WTC11 (cell line): ENCODE measurements around the gene CFAP251. TPM values are rescaled to one million over a fixed set of nuclear protein-coding genes. Genes with fewer than 3 reads are reported as not detected.

Experiments
- ATAC-seq: fragments of 200-7000 bp; cut with Tn5 transposase; 2 replicates; pipeline ENCODE4 v1.10.0; 2021; ENCODE audit warnings: mild to moderate bottlenecking, moderate library complexity
- CTCF ChIA-PET: fragments of 300-600 bp; sonication (Branson Sonifier 250); formaldehyde crosslinking; loops from one replicate; lab custom pipeline; 2021; ENCODE audit warnings: antibody characterized with exemption; lab: Charles Lee
- POLR2A ChIA-PET: fragments of 350-600 bp; sonication (Branson Sonifier 250); formaldehyde crosslinking; loops from one replicate; lab custom pipeline; 2021; ENCODE audit warnings: antibody characterized with exemption; lab: Charles Lee
- DNase-seq: peaks from one replicate; pipeline ENCODE4 v3.0.0; 2021; ENCODE audit warnings: low spot score
- H3K27ac Mint-ChIP-seq: 2 replicates; pipeline ENCODE4 v1.8.0; 2021; ENCODE audit warnings: mixed read lengths
- H3K27me3 Mint-ChIP-seq: 2 replicates; pipeline ENCODE4 v1.8.0; 2021; ENCODE audit warnings: low read depth, mild to moderate bottlenecking, moderate library complexity, mixed read lengths
- H3K36me3 Mint-ChIP-seq: 2 replicates; pipeline ENCODE4 v1.8.0; 2021; ENCODE audit warnings: mixed read lengths
- H3K4me1 Mint-ChIP-seq: 2 replicates; pipeline ENCODE4 v1.8.0; 2022; ENCODE audit warnings: mixed read lengths
- H3K4me3 Mint-ChIP-seq: 2 replicates; pipeline ENCODE4 v1.8.0; 2021; ENCODE audit warnings: mild to moderate bottlenecking, moderate library complexity, mixed read lengths
- H3K9me3 Mint-ChIP-seq: 2 replicates; pipeline ENCODE4 v1.8.0; 2021; ENCODE audit warnings: mixed read lengths
- AR ChIP-seq: fragments of 250-450 bp; sonication (Bioruptor Pico); IDR thresholded peaks from 2 replicates; pipeline ENCODE4 v1.9.0; 2021; ENCODE audit warnings: mild to moderate bottlenecking
- ATF1 ChIP-seq: sonication (generic); formaldehyde crosslinking; IDR thresholded peaks from 2 replicates; pipeline ENCODE4 v1.8.1; 2023; ENCODE audit warnings: mild to moderate bottlenecking, moderate library complexity, missing genetic modification reagents
- ATF6 ChIP-seq: sonication (generic); formaldehyde crosslinking; IDR thresholded peaks from 2 replicates; pipeline ENCODE4 v1.8.1; 2023; ENCODE audit warnings: mild to moderate bottlenecking, missing genetic modification reagents
- CBFB ChIP-seq: sonication (generic); formaldehyde crosslinking; IDR thresholded peaks from 2 replicates; pipeline ENCODE4 v1.8.1; 2022; ENCODE audit warnings: mild to moderate bottlenecking, low read depth, missing genetic modification reagents
- ETV6 ChIP-seq: sonication (generic); formaldehyde crosslinking; IDR thresholded peaks from 2 replicates; pipeline ENCODE4 v1.8.1; 2022; ENCODE audit warnings: mild to moderate bottlenecking, missing genetic modification reagents
- FOXP1 ChIP-seq: sonication (generic); formaldehyde crosslinking; IDR thresholded peaks from 2 replicates; pipeline ENCODE4 v1.8.0; 2022; ENCODE audit warnings: missing genetic modification reagents, mild to moderate bottlenecking, moderate library complexity, borderline replicate concordance
- FOXP4 ChIP-seq: sonication (generic); formaldehyde crosslinking; IDR thresholded peaks from 2 replicates; pipeline ENCODE4 v1.8.0; 2022; ENCODE audit warnings: mild to moderate bottlenecking, missing genetic modification reagents
- GABPB1 ChIP-seq: sonication (generic); formaldehyde crosslinking; IDR thresholded peaks from 2 replicates; pipeline ENCODE4 v1.8.1; 2023; ENCODE audit warnings: mild to moderate bottlenecking, missing genetic modification reagents
- GTF2I ChIP-seq: fragments of 250-450 bp; sonication (Bioruptor Pico); conservative IDR thresholded peaks from 2 replicates; pipeline ENCODE4 v1.4.0; 2021; ENCODE audit warnings: mild to moderate bottlenecking
- JAZF1 ChIP-seq: fragments of 250-450 bp; sonication (Bioruptor Pico); IDR thresholded peaks from 2 replicates; pipeline ENCODE4 v1.9.0; 2021; ENCODE audit warnings: moderate library complexity, mild to moderate bottlenecking, inconsistent platforms
- JUN ChIP-seq: sonication (generic); formaldehyde crosslinking; IDR thresholded peaks from 2 replicates; pipeline ENCODE4 v1.8.0; 2023; ENCODE audit warnings: mild to moderate bottlenecking, missing genetic modification reagents
- MAX ChIP-seq: sonication (generic); formaldehyde crosslinking; IDR thresholded peaks from 2 replicates; pipeline ENCODE4 v1.8.0; 2022; ENCODE audit warnings: mild to moderate bottlenecking, missing genetic modification reagents
- NFATC4 ChIP-seq: fragments of 250-450 bp; sonication (Bioruptor Pico); IDR thresholded peaks from 2 replicates; pipeline ENCODE4 v1.9.0; 2021; ENCODE audit warnings: mild to moderate bottlenecking
- NFE2L1 ChIP-seq: sonication (generic); formaldehyde crosslinking; IDR thresholded peaks from 2 replicates; pipeline ENCODE4 v1.8.1; 2023; ENCODE audit warnings: missing genetic modification reagents
- NFYB ChIP-seq: sonication (generic); formaldehyde crosslinking; conservative IDR thresholded peaks from 2 replicates; pipeline ENCODE4 v1.8.0; 2022; ENCODE audit warnings: low read depth, missing genetic modification reagents
- NR1H2 ChIP-seq: sonication (generic); formaldehyde crosslinking; IDR thresholded peaks from 2 replicates; pipeline ENCODE4 v1.9.0; 2021; ENCODE audit warnings: mild to moderate bottlenecking, moderate library complexity, missing genetic modification reagents
- NR3C1 ChIP-seq: sonication (generic); formaldehyde crosslinking; conservative IDR thresholded peaks from 2 replicates; pipeline ENCODE4 v1.8.1; 2023; ENCODE audit warnings: low read depth, mild to moderate bottlenecking, missing genetic modification reagents
- SMAD3 ChIP-seq: sonication (generic); formaldehyde crosslinking; IDR thresholded peaks from 2 replicates; pipeline ENCODE4 v1.8.0; 2022; ENCODE audit warnings: missing genetic modification reagents, mild to moderate bottlenecking, borderline replicate concordance
- SP1 ChIP-seq: sonication (generic); formaldehyde crosslinking; conservative IDR thresholded peaks from 2 replicates; pipeline ENCODE4 v1.8.1; 2022; ENCODE audit warnings: missing genetic modification reagents
- ZNF263 ChIP-seq: sonication (generic); formaldehyde crosslinking; IDR thresholded peaks from 2 replicates; pipeline ENCODE4 v1.8.1; 2022; ENCODE audit warnings: low read depth, mild to moderate bottlenecking, moderate library complexity, missing genetic modification reagents
- ZNF281 ChIP-seq: sonication (generic); formaldehyde crosslinking; IDR thresholded peaks from 2 replicates; pipeline ENCODE4 v1.8.0; 2023; ENCODE audit warnings: mild to moderate bottlenecking, missing genetic modification reagents
- ZNF396 ChIP-seq: fragments of 250-450 bp; sonication (Bioruptor Pico); IDR thresholded peaks from 2 replicates; pipeline ENCODE4 v1.8.0; 2021; ENCODE audit warnings: mild to moderate bottlenecking, moderate library complexity, borderline replicate concordance
- total RNA-seq: library from RNA; stranded (reverse); gene quantifications from 3 replicates; pipeline ENCODE4 v1.2.3, GENCODE V29; 2021

The CFAP251 gene
- total RNA-seq, 1 experiment from 2014 or later: 3.1 TPM

- no peak for TF ChIP-seq NR1H2 (CRISPR knock-in tag)
- TF ChIP-seq NFE2L1: no peak
- TF ChIP-seq JUN: no peak
- TF ChIP-seq ZNF396 (CRISPR knock-in tag): no peak
- no peak for TF ChIP-seq ETV6 (CRISPR knock-in tag)
These were observed 125.1 kb downstream of the CFAP251 start (continued) for GRCh38 chr12:122043476-122043875.

- Mint-ChIP-seq H3K9me3 (0 out of 2 replicates have a peak, but pooled peaks cover 3% of the 10 kb centered on the region), H3K4me1 (no peaks in the 10 kb centered on the region), H3K4me3 (no peak overlapping the region), H3K36me3 (peaks cover 40% of the 10 kb centered on the region), H3K27ac (no peak overlapping the region), H3K27me3 (no peaks in the 10 kb centered on the region)
- DNase-seq (no peak), ATAC-seq (no peak)
- POLR2A ChIA-PET: no interaction called here
- CTCF ChIA-PET: interaction anchor here (0.5 kb wide), 1 partner anchor 1166 kb away, joined by 3 read pairs; no protein-coding TSS in a partner anchor
- TF ChIP-seq FOXP1 (CRISPR knock-in tag): no peak
These were observed 126.9 kb downstream of the CFAP251 start for GRCh38 chr12:122045262-122045661.

GRCh38 chr12:122046145-122046544 lies 127.8 kb downstream of the CFAP251 start:
- H3K4me3 Mint-ChIP-seq: no peak overlapping the region
- ChIA-PET CTCF (no interaction called here), POLR2A (no interaction called here)
- H3K27ac Mint-ChIP-seq: no peak overlapping the region
- no peaks in the 10 kb centered on the region for H3K27me3 Mint-ChIP-seq
- ATAC-seq (no peak), DNase-seq (no peak)
- peaks cover 40% of the 10 kb centered on the region for H3K36me3 Mint-ChIP-seq
- no peaks in the 10 kb centered on the region for H3K4me1 Mint-ChIP-seq
- no peak for TF ChIP-seq CBFB (CRISPR knock-in tag)
- TF ChIP-seq ATF6 (CRISPR knock-in tag): no peak
- no peak for TF ChIP-seq ZNF281 (CRISPR knock-in tag)
- no peak for TF ChIP-seq ATF1 (CRISPR knock-in tag)
- no peak for TF ChIP-seq AR (CRISPR knock-in tag)
- TF ChIP-seq NFATC4 (CRISPR knock-in tag): no peak
- no peak for TF ChIP-seq NR3C1 (CRISPR knock-in tag)
- TF ChIP-seq GTF2I (CRISPR knock-in tag): no peak
- TF ChIP-seq JAZF1 (CRISPR knock-in tag): no peak
- TF ChIP-seq SMAD3 (CRISPR knock-in tag): no peak
- TF ChIP-seq GABPB1: no peak
- no peak for TF ChIP-seq FOXP4
- TF ChIP-seq SP1 (CRISPR knock-in tag): no peak
- no peak for TF ChIP-seq NFYB (CRISPR knock-in tag)
- TF ChIP-seq MAX (CRISPR knock-in tag): no peak
- no peak for TF ChIP-seq ZNF263 (CRISPR knock-in tag)
- 0 out of 2 replicates have a peak, but pooled peaks cover 3% of the 10 kb centered on the region for H3K9me3 Mint-ChIP-seq
